Stimulated activated CD4-positive, alpha-beta T cell treated with anti-CD3 and anti-CD28 coated beads, Interleukin-2, amount 100 ng/mL, for 24 hours (primary cell): ENCODE results near the gene SOS1.
"Not testable (repeated sequence)": the region's sequence is repeated elsewhere in the genome, so short reads cannot be mapped to it uniquely, and the experiment has no call there.

Experiments used
- DNase-seq, 2 donors: peaks; one replicate each; pipeline ENCODE4 v3.0.0-alpha.2; 2020

The SOS1 gene

DNA sequence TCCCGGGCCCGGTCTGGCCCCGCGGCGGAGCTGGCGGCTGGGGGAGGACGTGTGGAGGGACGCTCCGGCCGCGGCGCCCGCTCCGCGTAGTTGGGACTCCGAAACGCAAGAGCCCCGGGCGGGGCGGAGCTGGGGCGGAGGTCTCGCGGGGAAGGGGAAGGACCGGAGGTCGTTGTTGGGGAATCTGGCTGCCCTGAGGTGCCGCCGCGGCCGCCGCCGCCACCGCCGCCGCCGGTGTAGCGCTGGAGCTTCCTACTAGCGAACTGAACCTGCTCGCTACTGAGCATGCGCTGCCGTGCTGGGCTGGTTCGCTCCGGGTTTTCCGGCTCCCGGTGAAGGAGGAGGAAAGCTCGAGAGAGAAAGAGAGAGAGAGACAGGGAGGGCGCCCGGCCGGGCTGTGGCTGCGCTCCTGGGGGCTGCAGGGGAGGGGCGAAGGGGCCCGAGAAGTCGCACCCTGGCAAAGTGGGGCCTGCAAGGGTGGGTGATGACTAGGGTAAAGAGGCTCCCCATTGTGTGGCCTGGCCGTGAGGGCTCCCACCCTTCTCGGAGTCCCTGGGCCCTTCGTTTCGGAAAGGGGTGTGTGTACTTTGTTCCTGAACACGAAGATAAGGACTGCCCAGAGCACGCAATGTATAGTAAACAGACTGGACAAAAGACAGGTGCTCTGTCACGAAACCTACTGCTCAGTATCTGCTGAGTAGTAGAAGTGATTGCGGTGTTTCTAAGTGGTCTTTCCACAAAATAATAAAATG, at the start of gene SOS1:
SOS1 (minus strand) TSS at position 281 of the 752 bp plus-strand sequence. CDS start 629 bp downstream, outside the sequence.
- DNase-seq, result peak; percentile 94 to 96

- no peak for DNase-seq
Observed at GRCh38 chr2:39164089-39164488, 43.2 kb upstream of the SOS1 start.

- no peak for DNase-seq
Observed at GRCh38 chr2:39160982-39161381, 40.1 kb upstream of the SOS1 start.

DNA sequence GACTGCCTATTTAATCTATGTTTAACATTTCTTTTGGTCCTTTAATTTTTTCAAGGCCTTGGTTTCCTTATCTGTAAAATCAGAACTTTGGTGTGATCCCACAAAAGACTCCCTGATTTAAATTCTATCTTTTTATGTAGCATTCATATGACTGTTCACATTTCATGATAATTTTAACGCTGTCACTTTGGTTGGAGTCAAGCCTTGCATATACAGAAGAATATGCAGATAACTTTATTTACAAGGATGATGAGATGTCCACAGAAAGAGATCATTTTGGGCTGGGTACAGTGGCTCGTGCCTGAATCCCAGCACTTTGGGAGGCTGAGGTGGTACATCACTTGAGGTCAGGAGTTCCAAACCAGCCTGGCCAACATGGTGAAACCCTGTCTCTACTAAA, 38.4 kb upstream of the SOS1 start:
- DNase-seq, result no peak

DNA sequence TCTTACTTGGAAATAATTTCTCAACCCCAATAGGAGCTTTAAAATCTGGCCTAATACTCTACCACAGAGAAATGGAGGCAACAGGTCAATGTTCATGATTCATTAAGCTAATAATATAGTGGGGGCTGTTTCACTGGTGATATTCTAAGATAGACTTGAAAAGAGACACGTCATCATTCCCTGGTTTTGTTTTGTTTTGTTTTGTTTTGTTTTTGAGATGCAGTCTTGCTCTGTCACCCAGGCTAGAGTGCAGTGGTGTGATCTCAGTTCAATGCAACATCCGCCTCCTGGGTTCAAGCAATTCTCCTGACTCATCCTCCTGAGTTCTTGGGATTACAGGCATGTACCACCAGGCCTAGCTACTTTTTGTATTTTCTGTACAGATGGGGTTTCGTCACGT, 37.5 kb upstream of the SOS1 start:
- DNase-seq, result no peak

GRCh38 chr2:39156846-39157245, 36.0 kb upstream of the SOS1 start:
- DNase-seq, result no peak

GRCh38 chr2:39156107-39156506, 35.3 kb upstream of the SOS1 start:
- DNase-seq, result no peak

- DNase-seq, result not testable (repeated sequence)
Observed at GRCh38 chr2:39155573-39155972, 34.7 kb upstream of the SOS1 start.

DNA sequence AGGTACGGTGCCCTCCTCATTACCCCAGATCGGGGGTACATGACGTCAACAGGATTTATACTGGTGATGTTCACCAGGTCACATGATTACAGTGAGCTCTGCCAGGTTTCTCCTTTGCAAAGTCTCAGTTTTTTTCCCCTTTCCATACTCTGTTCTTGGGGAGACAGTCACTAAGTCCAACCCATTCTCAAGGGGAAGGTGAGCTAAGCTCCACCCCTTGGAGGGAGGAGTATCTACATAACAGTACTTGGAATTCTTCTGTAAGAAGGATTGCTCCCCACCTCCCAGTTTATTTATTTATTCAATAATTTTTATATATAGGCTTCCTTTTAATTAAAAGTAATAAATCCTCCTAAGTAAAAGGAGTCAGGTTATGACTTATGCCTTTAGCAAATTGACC, 34.1 kb upstream of the SOS1 start:
- DNase-seq, result no peak

GRCh38 chr2:39153312-39153711, 32.5 kb upstream of the SOS1 start:
- DNase-seq, result no peak

DNA sequence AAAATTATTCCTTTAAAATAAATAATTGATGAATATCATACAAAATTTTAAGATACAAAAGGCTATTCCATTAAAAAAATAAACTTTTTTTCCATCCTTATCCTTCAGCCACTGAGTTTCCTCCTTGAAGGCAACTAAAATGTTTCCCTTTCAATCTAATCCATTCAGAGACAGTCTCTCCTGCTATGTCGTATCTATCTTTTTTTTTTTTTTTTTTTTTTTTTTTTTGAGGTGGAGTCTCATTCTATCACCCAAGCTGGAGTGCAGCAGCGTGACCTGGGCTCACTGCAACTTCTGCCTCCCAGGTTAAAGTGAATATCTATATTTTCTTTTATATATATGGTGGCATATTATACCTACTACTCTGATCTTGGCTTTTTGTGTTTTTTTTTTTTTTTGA, 31.7 kb upstream of the SOS1 start:
- no peak for DNase-seq

- no peak for DNase-seq
Observed at GRCh38 chr2:39150890-39151497, 30.1 kb upstream of the SOS1 start.

GRCh38 chr2:39150102-39150562, 29.3 kb upstream of the SOS1 start:
- DNase-seq, result no peak

- DNase-seq, result no peak
Observed at GRCh38 chr2:39146630-39147029, 25.8 kb upstream of the SOS1 start.

DNA sequence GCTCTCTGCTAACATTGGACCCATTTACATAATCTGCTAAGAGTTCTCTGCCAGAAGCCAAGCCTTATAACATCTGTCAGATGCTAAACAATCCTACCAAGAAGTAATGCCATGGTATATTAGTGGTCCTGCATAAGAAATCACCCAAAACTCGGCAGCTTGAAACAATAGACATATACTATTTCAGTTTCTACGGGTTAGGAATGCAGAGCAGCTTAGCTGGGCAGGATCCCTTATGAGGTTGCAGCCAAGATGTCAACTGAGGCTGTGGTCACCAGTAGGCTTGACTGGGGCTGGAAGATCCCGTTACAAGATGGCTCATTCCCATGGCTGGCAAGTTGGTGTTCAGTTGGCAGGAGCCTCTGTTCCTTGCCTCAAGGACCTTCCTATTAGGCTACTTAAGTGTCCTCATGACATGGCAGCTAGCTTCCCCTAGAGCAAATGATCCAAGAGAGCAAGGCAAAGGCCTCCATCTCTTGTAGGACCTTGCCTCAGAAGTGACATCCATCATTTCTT, 25.1 kb upstream of the SOS1 start:
- DNase-seq, result no peak

DNA sequence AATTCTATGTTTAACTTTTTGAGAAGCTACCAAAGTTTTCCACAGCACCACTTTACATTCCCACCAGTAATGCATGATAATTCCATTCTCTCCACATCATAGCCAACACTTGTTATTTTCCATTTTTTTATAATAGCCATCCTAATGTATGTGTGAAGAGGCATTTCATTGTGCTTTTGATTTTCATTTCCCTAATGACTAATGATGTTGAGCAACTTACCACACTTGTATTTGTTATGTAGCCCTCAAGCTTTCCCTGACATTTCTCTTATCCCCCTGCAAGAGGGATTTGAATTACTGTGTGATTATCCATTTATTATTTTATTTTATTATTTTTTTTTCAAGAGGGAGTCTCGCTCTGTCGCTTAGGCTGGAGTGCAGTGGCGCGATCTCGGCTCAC, 23.6 kb upstream of the SOS1 start:
- no peak for DNase-seq

GRCh38 chr2:39142904-39143605, 22.2 kb upstream of the SOS1 start:
- DNase-seq, result no peak

DNA sequence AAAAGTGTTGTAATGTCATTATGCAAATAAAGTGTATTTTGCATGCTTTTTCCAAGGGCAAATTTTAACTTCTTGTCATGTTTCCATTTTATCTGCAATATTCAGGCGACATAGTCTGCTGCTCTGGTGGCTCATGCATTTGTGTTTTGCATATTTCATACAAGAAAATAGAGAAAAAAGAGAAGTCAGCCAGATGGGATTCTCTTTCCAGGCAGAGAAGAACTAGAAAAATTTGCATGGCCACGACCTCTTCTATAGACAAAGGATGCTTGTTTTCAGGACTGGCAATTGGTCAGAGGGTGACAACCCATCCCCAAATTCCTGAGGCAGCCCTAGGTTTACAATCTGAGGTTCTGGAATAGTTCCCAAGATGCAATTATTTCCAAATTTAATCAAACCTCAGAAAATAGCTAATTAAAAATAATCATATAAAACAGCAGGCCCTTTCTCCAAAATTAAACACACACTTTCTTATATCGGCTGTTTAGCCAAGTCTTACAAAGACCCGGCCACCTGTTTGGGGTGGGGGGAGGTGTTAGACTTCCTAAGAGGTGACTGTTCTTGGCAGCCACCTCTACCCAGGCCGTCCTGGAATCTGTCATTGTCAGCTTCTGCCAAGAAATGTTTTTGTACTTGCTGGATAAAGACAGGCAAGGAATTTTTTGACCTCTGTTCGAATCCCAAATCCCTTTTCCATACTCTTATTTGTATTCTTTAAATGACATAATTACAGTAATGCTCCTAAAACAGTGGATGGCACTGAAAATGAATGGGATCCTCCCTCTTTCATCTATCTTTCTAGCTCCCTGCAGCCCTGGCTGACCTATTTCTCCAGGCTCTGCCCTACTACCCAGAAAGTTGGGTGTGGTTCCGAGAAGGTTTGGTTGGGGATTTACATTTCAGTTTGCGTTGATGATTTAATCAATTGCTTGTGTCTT, 20.8 kb upstream of the SOS1 start:
- DNase-seq, result no peak

DNA sequence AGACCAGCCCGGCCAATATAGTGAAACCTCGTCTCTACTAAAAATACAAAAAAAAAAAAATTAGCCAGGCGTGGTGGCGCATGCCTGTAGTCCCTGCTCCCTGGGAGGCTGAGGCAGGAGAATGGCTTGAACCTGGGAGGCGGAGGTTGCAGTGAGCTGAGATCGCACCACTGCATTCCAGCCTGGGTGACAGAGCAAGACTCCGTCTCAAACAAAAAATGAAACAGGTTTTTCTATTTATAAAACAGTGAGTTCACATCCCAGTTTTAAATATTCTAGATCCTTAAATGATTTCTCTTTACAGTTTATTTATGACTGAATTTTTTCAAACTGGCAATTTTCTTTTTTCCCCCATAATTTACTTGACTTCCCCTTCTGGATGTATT, 20.1 kb upstream of the SOS1 start:
- DNase-seq, result not testable (repeated sequence)

GRCh38 chr2:39140322-39140847, 19.5 kb upstream of the SOS1 start:
- DNase-seq, result no peak

DNA sequence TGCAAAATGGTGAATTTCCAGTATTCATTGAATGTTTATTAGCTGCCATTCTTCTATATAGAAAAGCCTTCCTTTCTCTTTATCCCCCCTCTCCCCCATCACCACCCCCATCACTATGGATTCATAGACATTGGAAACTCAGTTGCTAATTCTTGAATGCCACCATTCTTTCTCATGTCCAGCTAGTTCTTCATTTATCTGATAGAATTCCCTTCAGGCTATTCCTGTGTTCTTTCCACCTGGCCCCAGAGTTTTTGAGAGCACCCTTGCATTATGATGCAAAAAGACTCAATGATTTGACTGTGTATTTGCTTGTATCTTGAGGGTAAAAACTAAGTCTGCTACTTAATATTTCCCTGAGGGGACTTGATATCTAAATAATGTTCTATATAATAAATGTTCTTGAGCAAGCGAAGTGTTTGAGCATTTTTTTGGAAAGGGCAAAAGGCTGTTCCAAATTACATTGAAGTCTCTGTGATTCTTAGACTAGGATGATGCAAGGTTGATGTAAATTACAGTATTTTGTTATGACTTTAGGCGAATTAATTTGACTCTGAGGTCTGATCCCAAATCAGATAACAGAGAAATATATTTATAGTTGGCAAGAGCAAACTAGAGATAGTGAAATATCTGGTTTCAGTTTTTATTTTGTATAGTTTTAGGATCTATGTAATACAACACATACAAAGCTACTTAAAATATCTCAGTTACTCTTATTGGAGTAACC, 18.8 kb upstream of the SOS1 start:
- DNase-seq, result no peak

GRCh38 chr2:39138837-39139211, 18.0 kb upstream of the SOS1 start:
- DNase-seq, result no peak
